BJ (cell line): ENCODE measurements around the gene S100A8. TPM values are rescaled to one million over a fixed set of nuclear protein-coding genes. Genes with fewer than 3 reads are reported as not detected.

Source experiments
- CTCF ChIA-PET: fragments of 350-600 bp; formaldehyde crosslinking; extraction: SDS; loops from one replicate; lab custom pipeline; 2021; ENCODE audit warnings: antibody characterized with exemption, inconsistent platforms; lab: Yijun Ruan, JAX
- POLR2A ChIA-PET: fragments of 300-600 bp; sonication (Branson Sonifier 250); formaldehyde crosslinking; extraction: SDS; loops from one replicate; lab custom pipeline; 2021; ENCODE audit warnings: antibody characterized with exemption; lab: Charles Lee
- DNase-seq: peaks from one replicate; pipeline ENCODE4 v3.0.0-alpha.2; 2011; ENCODE audit warnings: low read depth
- H3K27me3 ChIP-seq: 2 replicates; pipeline ENCODE4 v1.6.0; 2011; ENCODE audit warnings: low read length; ENCODE audit not compliant: control insufficient read depth, insufficient read depth
- H3K36me3 ChIP-seq: 2 replicates; pipeline ENCODE4 v1.5.1; 2011; ENCODE audit warnings: low read length; ENCODE audit not compliant: control insufficient read depth, insufficient read depth
- H3K4me3 ChIP-seq: 2 replicates; pipeline ENCODE4 v1.5.1; 2011; ENCODE audit warnings: low read depth, mild to moderate bottlenecking, control low read depth, low read length
- CTCF ChIP-seq: IDR thresholded peaks from 2 replicates; pipeline ENCODE4 v1.5.1; 2011; ENCODE audit warnings: low read depth, mild to moderate bottlenecking, control low read depth, inconsistent platforms, low read length, moderate library complexity; ENCODE audit not compliant: insufficient read depth
- polyA plus RNA-seq: library from polyadenylated mRNA; depleted of rRNA; stranded (reverse); fragments of >200 nt; gene quantifications from 2 replicates; pipeline ENCODE4 v1.2.3, GENCODE V29; 2011

Gene S100A8
- polyA plus RNA-seq, 1 experiment: not detected

DNA sequence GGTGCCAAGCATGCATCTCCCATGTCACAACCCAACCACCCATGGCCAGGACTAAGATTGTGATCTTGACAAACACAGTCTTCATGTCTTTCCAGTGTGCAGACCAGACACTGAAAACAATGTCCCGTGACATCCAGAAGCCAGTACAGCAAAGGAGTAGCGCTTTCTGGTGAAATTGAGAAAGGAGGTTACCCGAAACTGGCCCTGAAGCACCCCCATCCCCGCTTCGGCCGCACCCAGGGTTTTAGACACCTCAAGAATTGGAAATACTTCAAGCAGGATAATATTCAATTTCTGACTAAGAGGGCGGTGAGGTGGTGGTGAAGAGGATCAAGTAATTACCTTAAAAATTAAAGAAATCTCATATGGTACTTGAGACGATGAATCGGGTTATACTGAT lies 10.6 kb upstream of the S100A8 start:
- Histone ChIP-seq H3K27me3 (no peaks in the 10 kb centered on the region), H3K4me3 (no peak overlapping the region), H3K36me3 (no peaks in the 10 kb centered on the region)
- no peak for DNase-seq
- CTCF ChIA-PET: no interaction called here
- POLR2A ChIA-PET: no interaction called here
- TF ChIP-seq CTCF: no peak

- POLR2A ChIA-PET: no interaction called here
- no peak for DNase-seq
Measured at GRCh38 chr1:153400244-153400643, 9.4 kb upstream of the S100A8 start.

GRCh38 chr1:153399401-153400055 lies 8.7 kb upstream of the S100A8 start:
- DNase-seq: no peak
- TF ChIP-seq CTCF: no peak
- Histone ChIP-seq H3K36me3 (no peaks in the 10 kb centered on the region), H3K4me3 (no peak overlapping the region), H3K27me3 (no peaks in the 10 kb centered on the region)
- ChIA-PET CTCF (interaction anchor here (1.1 to 2.2 kb wide), 4 partner anchors 9 to 96 kb away, joined by 3 to 15 read pairs (median 4); partner anchors contain the start of gene S100A8), POLR2A (no interaction called here)

More at GRCh38 chr1:153400244-153400643, 9.4 kb upstream of the S100A8 start:
- TF ChIP-seq CTCF: peak; percentile 13; the same call in 1 of the 2 replicates
- Histone ChIP-seq H3K27me3 (no peaks in the 10 kb centered on the region), H3K4me3 (no peak overlapping the region), H3K36me3 (no peaks in the 10 kb centered on the region)
- CTCF ChIA-PET: interaction anchor here (1.1 to 2.2 kb wide), 2 partner anchors 45 to 95 kb away, joined by 4 to 15 read pairs; no protein-coding TSS in a partner anchor

- ChIA-PET CTCF (interaction anchor here (1.3 kb wide), 1 partner anchor 9 kb away, joined by 3 read pairs; no protein-coding TSS in a partner anchor), POLR2A (no interaction called here)
- no peaks in the 10 kb centered on the region for H3K36me3 ChIP-seq
- no peak for DNase-seq
- no peaks in the 10 kb centered on the region for H3K27me3 ChIP-seq
- H3K4me3 ChIP-seq: no peak overlapping the region
- no peak for TF ChIP-seq CTCF
Measured at GRCh38 chr1:153397924-153398651, 7.2 kb upstream of the S100A8 start.
